Urinary bladder (tissue), 4 donors: ENCODE data around the gene NCOA1. TPM values are rescaled to one million over a fixed set of nuclear protein-coding genes. Genes with fewer than 3 reads are reported as not detected.

ENCODE experiments used
- DNase-seq: peaks from one replicate; pipeline ENCODE4 v3.0.0-alpha.2; 2015; ENCODE audit errors: extremely low spot score
- H3K27ac ChIP-seq: one replicate; pipeline ENCODE4 v1.5.1; 2013; ENCODE audit warnings: low read depth, mild to moderate bottlenecking, moderate library complexity
- H3K36me3 ChIP-seq: one replicate; pipeline ENCODE4 v1.6.1; 2013; ENCODE audit warnings: mild to moderate bottlenecking, moderate library complexity; ENCODE audit not compliant: insufficient read depth
- H3K4me1 ChIP-seq: one replicate; pipeline ENCODE4 v1.6.1; 2013; ENCODE audit warnings: mild to moderate bottlenecking, moderate library complexity; ENCODE audit not compliant: insufficient read depth
- H3K4me3 ChIP-seq: one replicate; pipeline ENCODE4 v1.5.1; 2013; ENCODE audit warnings: low read depth, low read length
- WGBS: extraction: QIAGEN DNeasy Blood & Tissue Kit; methylation state at CpG from one replicate; pipeline ENCODE4 v1.1.7; 2013; 5-methylcytosine and 5-hydroxymethylcytosine counted together
- polyA plus RNA-seq: library from polyadenylated mRNA; stranded (reverse); fragments of 200-250 nt; gene quantifications from one replicate; pipeline ENCODE4 v1.2.3, GENCODE V29; 2013
- total RNA-seq: library from RNA; depleted of rRNA; stranded (reverse); fragments of >200 nt; gene quantifications from one replicate; pipeline ENCODE4 v1.2.3, GENCODE V29; 2014
- donor health status: healthy with polysubstance abuse.
- donor health status: healthy.

Gene NCOA1
- total and polyA plus RNA-seq, 2 donors, result 24.4 to 107 TPM

- no peak for DNase-seq
- WGBS, result 85% methylated on average over 5 of the region's 5 CpGs
- Histone ChIP-seq H3K27ac (no peak overlapping the region), H3K4me3 (no peak overlapping the region), H3K36me3 (no peaks in the 10 kb centered on the region), H3K4me1 (no peaks in the 10 kb centered on the region)
These were observed 280.0 kb downstream of the NCOA1 start for GRCh38 chr2:24771061-24771460.

DNA sequence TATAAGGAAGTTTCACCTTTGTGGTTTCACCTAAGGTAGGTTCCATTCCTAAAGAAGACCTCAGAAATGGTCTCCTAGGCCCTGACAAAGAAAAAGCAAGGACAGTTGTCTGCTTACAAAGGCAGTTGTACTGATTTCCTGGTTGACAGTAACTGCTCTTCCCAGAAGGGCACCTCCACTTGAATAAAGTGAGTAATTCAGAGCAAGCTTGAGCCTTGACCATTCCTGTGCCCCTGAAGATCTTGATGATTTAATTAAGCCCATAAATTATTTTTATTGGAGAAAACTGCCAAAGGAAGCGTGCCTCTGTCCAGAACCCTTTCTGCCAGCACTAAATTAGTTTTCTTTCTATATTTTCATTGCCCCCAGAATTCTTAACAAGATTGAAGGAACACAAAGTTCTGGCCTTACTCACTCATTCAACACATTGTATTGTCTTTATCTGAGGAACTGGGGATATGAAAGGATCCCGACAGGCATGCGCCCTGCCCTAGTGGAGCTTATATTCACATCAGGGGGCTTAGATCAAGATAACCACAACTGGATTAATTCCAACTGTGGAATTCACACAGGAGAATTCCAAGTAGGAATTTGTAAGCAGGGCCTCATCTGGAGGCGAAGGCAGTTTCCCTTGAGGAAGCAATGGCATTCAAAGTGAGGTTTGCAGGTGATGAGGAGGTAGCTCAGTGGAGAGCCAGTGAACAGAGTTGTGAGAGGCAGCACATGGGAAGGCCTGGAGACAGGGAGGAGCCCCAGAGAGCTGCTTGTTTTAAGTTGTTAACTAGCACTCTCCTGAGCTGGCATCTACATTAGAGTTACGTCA, 280.9 kb downstream of the NCOA1 start:
- Histone ChIP-seq H3K27ac (no peak overlapping the region), H3K4me3 (no peak overlapping the region), H3K4me1 (no peaks in the 10 kb centered on the region), H3K36me3 (no peaks in the 10 kb centered on the region)
- DNase-seq, result no peak
- 65% methylated on average over 5 of the region's 5 CpGs for WGBS

- Histone ChIP-seq H3K27ac (no peak overlapping the region), H3K36me3 (no peaks in the 10 kb centered on the region), H3K4me1 (no peaks in the 10 kb centered on the region), H3K4me3 (no peak overlapping the region)
- WGBS, result 63% methylated on average over 3 of the region's 3 CpGs
- DNase-seq, result no peak
These were observed 283.3 kb downstream of the NCOA1 start for GRCh38 chr2:24774373-24774772.

- Histone ChIP-seq H3K4me1 (no peaks in the 10 kb centered on the region), H3K4me3 (no peak overlapping the region), H3K36me3 (no peaks in the 10 kb centered on the region), H3K27ac (no peak overlapping the region)
- WGBS, result 75% methylated on average over 2 of the region's 2 CpGs
- DNase-seq, result no peak
These were observed 288.1 kb downstream of the NCOA1 start for GRCh38 chr2:24779116-24779515.

- WGBS, result 83% methylated on average over 3 of the region's 3 CpGs
- Histone ChIP-seq H3K36me3 (no peaks in the 10 kb centered on the region), H3K4me3 (no peak overlapping the region), H3K27ac (no peak overlapping the region), H3K4me1 (no peaks in the 10 kb centered on the region)
- no peak for DNase-seq
These were observed 292.6 kb downstream of the NCOA1 start for GRCh38 chr2:24783641-24784040.

DNA sequence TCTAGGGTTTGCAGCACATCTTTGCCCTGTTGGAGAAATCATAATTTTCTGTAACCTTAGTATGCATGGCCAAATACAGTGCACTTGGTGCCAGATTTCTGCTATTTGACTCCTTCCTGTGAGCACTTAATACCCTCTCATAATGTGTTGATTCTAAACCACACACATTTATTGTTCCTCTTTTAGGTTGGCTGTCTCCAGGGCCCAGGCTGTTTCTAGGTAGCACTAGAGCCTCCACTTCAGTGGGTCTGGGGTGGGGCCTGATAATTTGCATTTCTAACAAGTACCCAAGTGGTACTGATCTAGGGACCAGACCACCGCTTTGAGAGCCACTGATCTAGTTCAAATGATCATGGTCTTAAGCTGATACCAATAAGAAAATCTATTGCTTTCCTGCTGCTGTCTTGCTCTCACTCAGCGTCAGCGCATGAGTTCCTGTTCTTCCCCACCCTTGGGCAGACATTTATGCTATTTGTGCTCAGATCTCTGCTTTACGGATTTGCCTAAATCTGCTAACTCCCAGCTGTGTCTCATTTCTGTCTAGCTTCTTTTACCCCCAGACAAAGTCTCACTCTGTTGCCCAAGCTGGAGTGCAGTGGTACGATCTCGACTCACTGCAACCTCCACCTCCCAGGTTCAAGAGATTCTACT, 294.7 kb downstream of the NCOA1 start:
- Histone ChIP-seq H3K27ac (no peak overlapping the region), H3K4me3 (no peak overlapping the region), H3K36me3 (no peaks in the 10 kb centered on the region), H3K4me1 (no peaks in the 10 kb centered on the region)
- WGBS, result 83% methylated on average over 6 of the region's 6 CpGs
- no peak for DNase-seq

GRCh38 chr2:24787532-24787931, 296.5 kb downstream of the NCOA1 start:
- Histone ChIP-seq H3K27ac (no peak overlapping the region), H3K4me3 (no peak overlapping the region), H3K4me1 (no peaks in the 10 kb centered on the region), H3K36me3 (no peaks in the 10 kb centered on the region)
- 81% methylated on average over 2 of the region's 2 CpGs for WGBS
- no peak for DNase-seq

GRCh38 chr2:24788816-24789215, 297.8 kb downstream of the NCOA1 start:
- no peaks in the 10 kb centered on the region for H3K4me1 ChIP-seq
- H3K4me3 ChIP-seq, result no peak overlapping the region
- no peak for DNase-seq
- 25% methylated on average over 3 of the region's 3 CpGs for WGBS
- no peak overlapping the region for H3K27ac ChIP-seq
- no peaks in the 10 kb centered on the region for H3K36me3 ChIP-seq

- DNase-seq, result no peak
- H3K4me3 ChIP-seq, result no peak overlapping the region
- WGBS, result 95% methylated on average over 5 of the region's 5 CpGs
- no peaks in the 10 kb centered on the region for H3K4me1 ChIP-seq
- H3K36me3 ChIP-seq, result no peaks in the 10 kb centered on the region
- no peak overlapping the region for H3K27ac ChIP-seq
These were observed 300.4 kb downstream of the NCOA1 start for GRCh38 chr2:24791452-24791851.

GRCh38 chr2:24792542-24792873, 301.5 kb downstream of the NCOA1 start:
- 2% methylated on average over 6 of the region's 6 CpGs for WGBS
- no peaks in the 10 kb centered on the region for H3K4me1 ChIP-seq
- H3K27ac ChIP-seq, result peak overlapping the region; percentile 99
- H3K4me3 ChIP-seq, result peak overlapping the region; percentile 62
- H3K36me3 ChIP-seq, result no peaks in the 10 kb centered on the region
- no peak for DNase-seq

- Histone ChIP-seq H3K27ac (peak within 1 kb of the TSS; percentile 99), H3K4me3 (peak within 1 kb of the TSS; percentile 62), H3K4me1 (no peaks in the 10 kb centered on the region), H3K36me3 (no peaks in the 10 kb centered on the region)
- under 1% methylated on average over 74 of the region's 74 CpGs for WGBS
- peak; percentile 94 for DNase-seq
These were observed 302.1 kb downstream of the NCOA1 start, which contains the start of the genes CENPO and PTRHD1 for GRCh38 chr2:24792874-24793760. TSS of gene CENPO (plus strand) at chr2:24793425. CDS start at chr2:24793920, 495 bp downstream. TSS of gene PTRHD1 (minus strand) at chr2:24793391. CDS start at chr2:24793377, 14 bp downstream.

DNA sequence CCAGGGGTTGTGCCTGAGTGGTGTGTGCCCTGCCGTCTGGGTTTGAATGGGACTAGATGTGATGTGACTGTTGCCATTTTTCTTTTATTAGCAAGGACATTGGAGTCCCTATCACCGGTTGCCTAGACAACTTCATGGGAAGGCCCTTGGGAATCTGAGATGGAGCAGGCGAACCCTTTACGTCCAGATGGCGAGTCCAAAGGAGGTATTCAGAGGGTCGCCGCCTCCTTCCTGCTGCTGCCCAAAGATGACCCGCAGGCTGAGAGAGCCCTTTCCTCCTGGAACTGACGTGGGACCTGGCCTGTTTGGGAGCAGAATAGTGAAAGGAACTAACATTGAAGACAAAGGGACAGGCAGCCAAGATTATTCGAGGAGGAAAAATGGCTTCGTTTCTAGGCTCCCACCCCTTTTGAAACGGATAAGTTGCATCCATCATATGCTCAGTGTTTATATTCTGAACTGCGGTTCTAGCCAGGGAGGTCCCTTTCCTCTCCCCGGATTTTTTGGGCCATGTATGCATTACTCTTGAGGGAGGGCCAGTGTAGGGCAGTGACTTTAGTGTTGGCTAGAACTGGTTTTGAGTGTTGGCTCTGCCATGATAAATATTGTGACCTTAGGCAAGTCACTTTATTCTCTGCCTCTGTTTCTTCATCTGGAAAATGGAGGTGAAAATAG, 302.8 kb downstream of the NCOA1 start:
- no peaks in the 10 kb centered on the region for H3K36me3 ChIP-seq
- H3K4me1 ChIP-seq, result no peaks in the 10 kb centered on the region
- no peak for DNase-seq
- H3K27ac ChIP-seq, result no peak overlapping the region
- peak overlapping the region; percentile 62 for H3K4me3 ChIP-seq
- WGBS, result 3% methylated on average over 14 of the region's 14 CpGs

- WGBS, result 96% methylated on average over 2 of the region's 2 CpGs
- no peak overlapping the region for H3K4me3 ChIP-seq
- no peaks in the 10 kb centered on the region for H3K36me3 ChIP-seq
- no peaks in the 10 kb centered on the region for H3K4me1 ChIP-seq
- no peak overlapping the region for H3K27ac ChIP-seq
- no peak for DNase-seq
These were observed 306.6 kb downstream of the NCOA1 start for GRCh38 chr2:24797644-24798043.
